ENCODE results near the gene ASB6. TPM values are rescaled to one million over a fixed set of nuclear protein-coding genes. Genes with fewer than 3 reads are reported as not detected.

The ASB6 gene
- total RNA-seq, 1 experiment from 2014 or later, result 20.0 TPM

GRCh38 chr9:129606161-129607026 lies 35.6 kb downstream of the ASB6 start (continued):
- TF ChIP-seq, protein P1, sequence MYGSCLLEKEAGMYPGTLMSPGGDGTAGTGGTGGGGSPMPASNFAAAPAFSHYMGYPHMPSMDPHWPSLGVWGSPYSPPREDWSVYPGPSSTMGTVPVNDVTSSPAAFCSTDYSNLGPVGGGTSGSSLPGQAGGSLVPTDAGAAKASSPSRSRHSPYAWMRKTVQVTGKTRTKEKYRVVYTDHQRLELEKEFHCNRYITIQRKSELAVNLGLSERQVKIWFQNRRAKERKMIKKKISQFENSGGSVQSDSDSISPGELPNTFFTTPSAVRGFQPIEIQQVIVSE (CRISPR knock-in tag; IDR thresholded peaks at IDR 0.05; ENCODE audit: borderline replicate concordance), result no peak
- TF ChIP-seq TEAD1 (CRISPR knock-in tag; IDR thresholded peaks at IDR 0.05), result no peak
- TF ChIP-seq, protein P2, sequence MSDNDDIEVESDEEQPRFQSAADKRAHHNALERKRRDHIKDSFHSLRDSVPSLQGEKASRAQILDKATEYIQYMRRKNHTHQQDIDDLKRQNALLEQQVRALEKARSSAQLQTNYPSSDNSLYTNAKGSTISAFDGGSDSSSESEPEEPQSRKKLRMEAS (CRISPR knock-in tag; IDR thresholded peaks at IDR 0.05), result no peak

GRCh38 chr9:129604766-129605163 lies 37.2 kb downstream of the ASB6 start:
- peaks cover 49% of the 10 kb centered on the region for H3K4me1 Mint-ChIP-seq
- no peak overlapping the region for H3K27ac Mint-ChIP-seq
- DNase-seq (ENCODE audit: low spot score) (no peak), ATAC-seq (no peak)
- no peaks in the 10 kb centered on the region for H3K9me3 Mint-ChIP-seq
- ChIA-PET POLR2A (no interaction called here), CTCF (interaction anchor here (1.5 to 5.1 kb wide), 2 partner anchors 8 to 466 kb away, joined by 4 to 34 read pairs; no protein-coding TSS in a partner anchor)
- 0 out of 2 replicates have a peak, but pooled peaks have one; percentile 10 for TF ChIP-seq ZNF121 (CRISPR knock-in tag; IDR thresholded peaks at IDR 0.05)
- TF ChIP-seq, protein P3, sequence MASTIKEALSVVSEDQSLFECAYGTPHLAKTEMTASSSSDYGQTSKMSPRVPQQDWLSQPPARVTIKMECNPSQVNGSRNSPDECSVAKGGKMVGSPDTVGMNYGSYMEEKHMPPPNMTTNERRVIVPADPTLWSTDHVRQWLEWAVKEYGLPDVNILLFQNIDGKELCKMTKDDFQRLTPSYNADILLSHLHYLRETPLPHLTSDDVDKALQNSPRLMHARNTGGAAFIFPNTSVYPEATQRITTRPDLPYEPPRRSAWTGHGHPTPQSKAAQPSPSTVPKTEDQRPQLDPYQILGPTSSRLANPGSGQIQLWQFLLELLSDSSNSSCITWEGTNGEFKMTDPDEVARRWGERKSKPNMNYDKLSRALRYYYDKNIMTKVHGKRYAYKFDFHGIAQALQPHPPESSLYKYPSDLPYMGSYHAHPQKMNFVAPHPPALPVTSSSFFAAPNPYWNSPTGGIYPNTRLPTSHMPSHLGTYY (CRISPR knock-in tag; IDR thresholded peaks at IDR 0.05), result no peak
- TF ChIP-seq, protein P4, sequence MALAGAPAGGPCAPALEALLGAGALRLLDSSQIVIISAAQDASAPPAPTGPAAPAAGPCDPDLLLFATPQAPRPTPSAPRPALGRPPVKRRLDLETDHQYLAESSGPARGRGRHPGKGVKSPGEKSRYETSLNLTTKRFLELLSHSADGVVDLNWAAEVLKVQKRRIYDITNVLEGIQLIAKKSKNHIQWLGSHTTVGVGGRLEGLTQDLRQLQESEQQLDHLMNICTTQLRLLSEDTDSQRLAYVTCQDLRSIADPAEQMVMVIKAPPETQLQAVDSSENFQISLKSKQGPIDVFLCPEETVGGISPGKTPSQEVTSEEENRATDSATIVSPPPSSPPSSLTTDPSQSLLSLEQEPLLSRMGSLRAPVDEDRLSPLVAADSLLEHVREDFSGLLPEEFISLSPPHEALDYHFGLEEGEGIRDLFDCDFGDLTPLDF (CRISPR knock-in tag; IDR thresholded peaks at IDR 0.05), result no peak
- TF ChIP-seq ZBTB21 (CRISPR knock-in tag; IDR thresholded peaks at IDR 0.05; ENCODE audit: borderline replicate concordance), result no peak
- no peak for TF ChIP-seq NFATC4 (CRISPR knock-in tag; IDR thresholded peaks at IDR 0.05)
- H3K27me3 Mint-ChIP-seq (ENCODE audit: low read depth), result peaks cover 12% of the 10 kb centered on the region
- H3K36me3 Mint-ChIP-seq, result no peaks in the 10 kb centered on the region
- no peak overlapping the region for H3K4me3 Mint-ChIP-seq

- Mint-ChIP-seq H3K4me1 (peaks cover 47% of the 10 kb centered on the region), H3K27ac (no peak overlapping the region), H3K36me3 (no peaks in the 10 kb centered on the region), H3K9me3 (no peaks in the 10 kb centered on the region), H3K27me3 (ENCODE audit: low read depth) (peaks cover 10% of the 10 kb centered on the region), H3K4me3 (no peak overlapping the region)
- CTCF ChIA-PET, result interaction anchor here (0.9 to 1.2 kb wide), 2 partner anchors 42 to 461 kb away, joined by 3 read pairs; no protein-coding TSS in a partner anchor
- TF ChIP-seq, protein P5, sequence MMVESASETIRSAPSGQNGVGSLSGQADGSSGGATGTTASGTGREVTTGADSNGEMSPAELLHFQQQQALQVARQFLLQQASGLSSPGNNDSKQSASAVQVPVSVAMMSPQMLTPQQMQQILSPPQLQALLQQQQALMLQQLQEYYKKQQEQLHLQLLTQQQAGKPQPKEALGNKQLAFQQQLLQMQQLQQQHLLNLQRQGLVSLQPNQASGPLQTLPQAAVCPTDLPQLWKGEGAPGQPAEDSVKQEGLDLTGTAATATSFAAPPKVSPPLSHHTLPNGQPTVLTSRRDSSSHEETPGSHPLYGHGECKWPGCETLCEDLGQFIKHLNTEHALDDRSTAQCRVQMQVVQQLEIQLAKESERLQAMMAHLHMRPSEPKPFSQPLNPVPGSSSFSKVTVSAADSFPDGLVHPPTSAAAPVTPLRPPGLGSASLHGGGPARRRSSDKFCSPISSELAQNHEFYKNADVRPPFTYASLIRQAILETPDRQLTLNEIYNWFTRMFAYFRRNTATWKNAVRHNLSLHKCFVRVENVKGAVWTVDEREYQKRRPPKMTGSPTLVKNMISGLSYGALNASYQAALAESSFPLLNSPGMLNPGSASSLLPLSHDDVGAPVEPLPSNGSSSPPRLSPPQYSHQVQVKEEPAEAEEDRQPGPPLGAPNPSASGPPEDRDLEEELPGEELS (CRISPR knock-in tag; IDR thresholded peaks at IDR 0.05), result no peak
- TF ChIP-seq ZNF416 (CRISPR knock-in tag; IDR thresholded peaks at IDR 0.05) (no peak), ZNF219 (CRISPR knock-in tag; IDR thresholded peaks at IDR 0.05; ENCODE audit: borderline replicate concordance) (no peak), OVOL2 (CRISPR knock-in tag; IDR thresholded peaks at IDR 0.05; ENCODE audit: borderline replicate concordance) (no peak), FOXK1 (CRISPR knock-in tag; IDR thresholded peaks at IDR 0.05) (no peak), USF1 (CRISPR knock-in tag; IDR thresholded peaks at IDR 0.05) (no peak), NFE2L1 (CRISPR knock-in tag; IDR thresholded peaks at IDR 0.05) (no peak), ZNF317 (CRISPR knock-in tag; IDR thresholded peaks at IDR 0.05; ENCODE audit: borderline replicate concordance, low read depth) (no peak)
- TF ChIP-seq, protein P6, sequence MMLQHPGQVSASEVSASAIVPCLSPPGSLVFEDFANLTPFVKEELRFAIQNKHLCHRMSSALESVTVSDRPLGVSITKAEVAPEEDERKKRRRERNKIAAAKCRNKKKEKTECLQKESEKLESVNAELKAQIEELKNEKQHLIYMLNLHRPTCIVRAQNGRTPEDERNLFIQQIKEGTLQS (CRISPR knock-in tag; conservative IDR thresholded peaks at IDR 0.05), result no peak
- TF ChIP-seq, protein P2 (CRISPR knock-in tag; IDR thresholded peaks at IDR 0.05), result no peak
- TF ChIP-seq, protein P7, sequence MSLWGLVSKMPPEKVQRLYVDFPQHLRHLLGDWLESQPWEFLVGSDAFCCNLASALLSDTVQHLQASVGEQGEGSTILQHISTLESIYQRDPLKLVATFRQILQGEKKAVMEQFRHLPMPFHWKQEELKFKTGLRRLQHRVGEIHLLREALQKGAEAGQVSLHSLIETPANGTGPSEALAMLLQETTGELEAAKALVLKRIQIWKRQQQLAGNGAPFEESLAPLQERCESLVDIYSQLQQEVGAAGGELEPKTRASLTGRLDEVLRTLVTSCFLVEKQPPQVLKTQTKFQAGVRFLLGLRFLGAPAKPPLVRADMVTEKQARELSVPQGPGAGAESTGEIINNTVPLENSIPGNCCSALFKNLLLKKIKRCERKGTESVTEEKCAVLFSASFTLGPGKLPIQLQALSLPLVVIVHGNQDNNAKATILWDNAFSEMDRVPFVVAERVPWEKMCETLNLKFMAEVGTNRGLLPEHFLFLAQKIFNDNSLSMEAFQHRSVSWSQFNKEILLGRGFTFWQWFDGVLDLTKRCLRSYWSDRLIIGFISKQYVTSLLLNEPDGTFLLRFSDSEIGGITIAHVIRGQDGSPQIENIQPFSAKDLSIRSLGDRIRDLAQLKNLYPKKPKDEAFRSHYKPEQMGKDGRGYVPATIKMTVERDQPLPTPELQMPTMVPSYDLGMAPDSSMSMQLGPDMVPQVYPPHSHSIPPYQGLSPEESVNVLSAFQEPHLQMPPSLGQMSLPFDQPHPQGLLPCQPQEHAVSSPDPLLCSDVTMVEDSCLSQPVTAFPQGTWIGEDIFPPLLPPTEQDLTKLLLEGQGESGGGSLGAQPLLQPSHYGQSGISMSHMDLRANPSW (CRISPR knock-in tag; conservative IDR thresholded peaks at IDR 0.05; ENCODE audit: low read depth), result no peak
- POLR2A ChIA-PET, result no interaction called here
- DNase-seq (ENCODE audit: low spot score) (no peak), ATAC-seq (no peak)
Observed at GRCh38 chr9:129604056-129604765, 37.7 kb downstream of the ASB6 start.
